NCI-H146 (cell line): ENCODE results near the gene PDE3B.
"Not testable (repeated sequence)": the region's sequence is repeated elsewhere in the genome, so short reads cannot be mapped to it uniquely, and the experiment has no call there.

Experiments used
- DNase-seq: peaks from one replicate; lab custom pipeline; 2025; lab: John Stamatoyannopoulos, UW

PDE3B gene

GRCh38 chr11:14643697-14644225 is at the start of gene PDE3B:
TSS of gene PDE3B (plus strand) at chr11:14643804. CDS start at chr11:14644076, 272 bp downstream.
- peak; percentile 62 for DNase-seq

- DNase-seq: not testable (repeated sequence)
Measured at GRCh38 chr11:14595261-14595660, 48.3 kb upstream of the PDE3B start.

- DNase-seq: no peak
Measured at GRCh38 chr11:14607713-14608112, 35.9 kb upstream of the PDE3B start.

- DNase-seq: no peak
Measured at GRCh38 chr11:14609902-14610301, 33.7 kb upstream of the PDE3B start.

GRCh38 chr11:14611939-14612338 is 31.7 kb upstream of the PDE3B start:
- DNase-seq: no peak

- no peak for DNase-seq
Measured at GRCh38 chr11:14612694-14613093, 30.9 kb upstream of the PDE3B start.

GRCh38 chr11:14614091-14614622 is 29.4 kb upstream of the PDE3B start:
- DNase-seq: no peak

- no peak for DNase-seq
Measured at GRCh38 chr11:14617241-14618027, 26.2 kb upstream of the PDE3B start.

- DNase-seq: no peak
Measured at GRCh38 chr11:14618060-14618459, 25.5 kb upstream of the PDE3B start.

GRCh38 chr11:14619603-14620531 is 23.7 kb upstream of the PDE3B start:
- no peak for DNase-seq

- DNase-seq: no peak
Measured at GRCh38 chr11:14622223-14622954, 21.2 kb upstream of the PDE3B start.

- no peak for DNase-seq
Measured at GRCh38 chr11:14623036-14623435, 20.6 kb upstream of the PDE3B start.

- no peak for DNase-seq
Measured at GRCh38 chr11:14625586-14626205, 17.9 kb upstream of the PDE3B start.

GRCh38 chr11:14626650-14627049 is 17.0 kb upstream of the PDE3B start:
- DNase-seq: no peak

GRCh38 chr11:14633506-14634224 is 9.9 kb upstream of the PDE3B start:
- DNase-seq: not testable (repeated sequence)

- no peak for DNase-seq
Measured at GRCh38 chr11:14634813-14635212, 8.8 kb upstream of the PDE3B start.

- DNase-seq: no peak
Measured at GRCh38 chr11:14635546-14635945, 8.1 kb upstream of the PDE3B start.

GRCh38 chr11:14636119-14636518 is 7.5 kb upstream of the PDE3B start:
- no peak for DNase-seq

- no peak for DNase-seq
Measured at GRCh38 chr11:14637868-14638409, 5.7 kb upstream of the PDE3B start.

- no peak for DNase-seq
Measured at GRCh38 chr11:14638561-14638960, 5.0 kb upstream of the PDE3B start.
